HG03457 (cell line): ENCODE measurements around the gene SART1.
"Not testable (repeated sequence)": the region's sequence is repeated elsewhere in the genome, so short reads cannot be mapped to it uniquely, and the experiment has no call there.

ENCODE experiments used
- ATAC-seq: cut with Tn5 transposase; IDR thresholded peaks from one replicate; pipeline ENCODE4 v1.9.1; 2021; ENCODE audit warnings: moderate number of reproducible peaks; ENCODE audit not compliant: unreplicated experiment

Gene SART1

DNA sequence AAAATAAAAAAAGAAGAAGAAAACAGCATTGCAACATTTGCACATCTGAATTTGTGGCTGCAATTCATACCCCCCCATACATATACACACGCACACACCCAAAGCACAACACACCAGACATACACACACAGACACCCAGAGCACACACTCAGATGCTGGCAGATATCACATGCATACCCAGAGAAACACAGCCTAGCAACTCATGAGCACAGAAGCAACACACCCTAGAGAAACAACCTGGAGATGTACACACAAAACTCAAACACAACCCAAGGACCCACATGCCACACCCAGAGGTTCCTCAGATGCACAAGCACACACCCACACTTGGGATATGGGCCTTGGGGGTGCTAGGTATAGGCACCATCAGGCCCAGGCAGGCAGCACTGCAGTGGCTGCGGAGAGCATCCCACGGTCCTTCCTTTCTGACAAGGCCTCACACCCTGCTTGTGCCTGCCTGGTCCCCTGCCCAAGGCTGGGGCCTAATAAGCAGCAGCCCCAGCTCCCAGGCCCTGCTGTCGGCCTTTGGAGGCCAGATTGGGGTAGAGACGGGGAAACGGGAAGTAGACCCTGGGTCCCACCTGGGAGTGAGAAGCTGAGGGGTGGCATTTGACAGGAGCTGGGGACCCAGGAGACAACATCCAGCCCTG is 53.4 kb downstream of the SART1 start:
- no peak for ATAC-seq

DNA sequence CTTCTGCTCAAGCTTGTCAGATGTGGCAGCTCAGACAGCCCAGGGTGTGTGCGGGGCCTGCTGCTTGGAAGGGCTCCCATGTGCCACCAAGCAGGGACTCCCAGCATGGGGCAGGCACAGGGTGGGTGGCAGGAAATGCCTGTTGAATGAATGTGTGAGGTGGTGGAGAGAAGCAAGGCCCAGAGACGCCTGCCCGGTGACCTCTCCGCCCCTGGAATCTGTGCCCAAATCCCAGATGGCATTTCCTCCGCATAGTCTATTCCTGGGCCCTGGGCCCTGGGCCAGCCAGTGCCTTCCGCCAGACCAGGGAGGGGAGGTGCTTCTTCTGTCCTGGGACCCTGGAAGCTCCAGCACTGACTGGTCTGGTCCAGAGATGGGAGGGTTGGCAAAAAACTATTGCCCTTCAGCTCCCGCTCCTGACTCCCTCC is 53.9 kb downstream of the SART1 start:
- ATAC-seq: no peak

DNA sequence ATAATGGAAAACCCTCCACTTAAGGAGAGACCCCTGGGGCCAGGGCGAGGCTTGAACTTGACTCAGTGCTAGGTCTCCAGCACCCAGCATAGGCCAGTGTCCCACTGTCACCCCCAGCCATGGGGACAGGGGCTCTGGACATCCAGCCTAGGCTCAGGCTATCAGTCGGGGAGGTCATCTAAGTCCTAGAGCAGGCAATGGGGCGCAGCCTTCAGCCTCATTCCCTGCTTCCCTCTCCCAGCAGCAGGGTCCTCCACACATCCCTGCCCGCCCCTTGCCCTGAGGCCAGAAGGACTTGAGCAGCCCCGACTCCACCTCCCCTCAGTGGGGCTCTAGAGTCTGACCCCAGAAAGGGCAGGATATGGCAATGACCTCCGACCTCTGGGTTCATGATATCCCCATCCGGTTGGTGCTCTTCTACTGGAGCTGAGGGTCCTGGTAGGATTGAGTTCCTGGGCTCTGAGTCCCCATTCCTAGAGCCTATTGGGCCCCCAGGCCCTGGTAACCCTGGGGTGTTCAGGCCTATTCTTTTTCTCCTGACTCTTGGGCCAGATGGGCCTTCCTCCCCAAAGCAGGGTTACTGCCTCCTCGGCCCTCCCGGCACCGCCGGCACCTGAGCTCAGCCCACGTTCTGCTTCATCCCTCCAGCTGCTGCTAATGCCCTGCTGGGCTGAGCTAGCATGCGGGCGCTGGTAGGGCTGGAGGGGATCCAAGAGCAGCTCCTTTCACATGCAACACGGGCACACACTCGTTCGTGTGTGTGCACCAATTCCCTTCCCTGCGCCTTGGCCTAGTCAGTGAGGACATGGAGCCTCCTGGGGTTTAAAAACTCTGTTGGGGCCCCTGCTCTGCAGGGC is 54.6 kb downstream of the SART1 start:
- ATAC-seq: no peak

DNA sequence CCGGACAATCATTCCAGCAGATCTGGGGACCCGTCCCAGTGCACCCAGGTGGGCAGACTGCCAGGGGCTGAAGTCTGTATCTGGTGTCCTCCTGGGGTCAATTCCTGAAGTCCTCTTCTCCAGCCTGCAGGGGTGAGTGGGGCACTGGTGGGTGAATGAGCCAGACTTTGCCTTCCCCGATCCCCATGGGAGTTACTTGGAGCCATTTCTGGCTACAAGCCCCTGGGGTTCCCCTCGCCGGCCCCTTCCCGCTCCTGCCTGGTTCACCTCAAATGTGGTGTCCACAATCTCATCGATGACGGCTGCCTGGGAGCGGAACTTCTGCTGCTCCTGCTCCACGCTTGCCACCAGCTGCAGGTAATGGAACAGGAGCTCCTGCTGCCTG is 55.3 kb downstream of the SART1 start:
- no peak for ATAC-seq

DNA sequence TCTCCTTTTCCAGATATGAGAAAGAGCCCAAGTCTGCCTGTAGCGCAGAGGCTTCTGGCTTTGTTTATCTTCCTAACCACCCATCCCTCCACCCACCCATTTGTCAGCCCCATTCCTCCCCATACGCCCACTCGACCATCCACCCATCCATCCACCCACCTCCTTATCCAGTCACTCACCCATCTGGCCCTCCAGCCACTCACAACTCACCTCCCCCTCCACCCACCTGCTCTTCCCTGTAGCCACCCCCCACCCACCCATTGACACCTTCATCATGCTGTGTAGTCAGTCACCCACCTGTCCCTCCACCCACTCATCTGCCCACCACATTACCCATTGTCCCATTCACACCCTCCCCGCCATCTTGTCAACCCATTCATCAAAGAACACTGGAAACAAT is 55.8 kb downstream of the SART1 start:
- no peak for ATAC-seq

DNA sequence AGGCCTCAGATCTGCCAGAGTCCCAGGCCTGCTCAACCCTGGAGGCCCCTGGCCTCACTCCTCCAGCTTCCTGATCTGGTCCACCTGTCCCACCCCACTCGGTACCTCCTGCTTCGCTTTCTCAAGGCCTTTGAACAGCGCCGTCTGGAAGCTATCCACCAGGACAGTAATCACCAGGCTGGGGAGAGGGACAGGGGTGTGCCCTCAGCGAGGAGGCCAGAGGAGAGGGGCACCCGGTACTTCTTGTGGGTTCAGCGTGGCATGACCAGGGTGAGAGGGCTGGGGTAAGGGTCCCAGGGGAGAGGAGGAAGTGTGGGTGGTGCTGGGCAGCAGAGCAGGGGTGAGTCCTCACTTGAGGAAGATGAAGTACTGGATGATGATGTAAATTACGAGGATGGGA is 58.7 kb downstream of the SART1 start:
- ATAC-seq: no peak

DNA sequence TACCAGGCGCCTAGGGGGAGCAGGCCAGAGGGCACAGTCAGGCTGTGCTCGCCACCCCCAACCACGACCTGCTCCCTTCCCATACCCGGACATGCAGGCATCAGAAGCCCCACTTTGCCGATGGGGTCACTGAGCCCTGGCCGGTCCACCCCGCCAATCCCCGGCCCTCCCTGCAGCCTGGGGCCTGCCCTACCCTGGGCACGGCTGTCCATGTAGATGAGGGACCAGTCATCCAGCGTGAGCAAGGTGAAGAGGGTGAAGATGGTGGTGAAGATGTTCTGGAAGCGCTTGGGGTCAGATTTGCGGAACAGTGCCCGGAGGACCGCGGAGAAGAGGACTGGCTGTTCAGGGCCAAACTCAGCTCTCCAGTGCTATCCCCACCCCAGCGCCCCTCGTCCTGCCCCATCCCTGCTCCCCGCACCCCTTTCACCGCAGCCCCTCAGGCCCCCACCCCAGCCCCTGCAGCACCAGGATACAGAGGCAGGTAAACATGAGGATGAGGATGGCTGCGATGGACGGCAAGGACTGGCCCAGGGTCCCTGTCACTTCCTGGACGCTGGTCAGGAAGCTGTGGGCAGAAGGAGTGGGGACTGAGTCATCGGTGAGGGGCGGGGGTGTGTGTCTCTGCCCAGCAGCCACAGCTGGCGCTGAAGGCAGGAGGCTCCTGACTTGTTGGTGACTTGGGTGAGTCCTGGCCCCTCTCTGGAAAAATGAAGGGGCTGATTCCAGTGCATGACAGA is 59.3 kb downstream of the SART1 start:
- ATAC-seq: no peak

DNA sequence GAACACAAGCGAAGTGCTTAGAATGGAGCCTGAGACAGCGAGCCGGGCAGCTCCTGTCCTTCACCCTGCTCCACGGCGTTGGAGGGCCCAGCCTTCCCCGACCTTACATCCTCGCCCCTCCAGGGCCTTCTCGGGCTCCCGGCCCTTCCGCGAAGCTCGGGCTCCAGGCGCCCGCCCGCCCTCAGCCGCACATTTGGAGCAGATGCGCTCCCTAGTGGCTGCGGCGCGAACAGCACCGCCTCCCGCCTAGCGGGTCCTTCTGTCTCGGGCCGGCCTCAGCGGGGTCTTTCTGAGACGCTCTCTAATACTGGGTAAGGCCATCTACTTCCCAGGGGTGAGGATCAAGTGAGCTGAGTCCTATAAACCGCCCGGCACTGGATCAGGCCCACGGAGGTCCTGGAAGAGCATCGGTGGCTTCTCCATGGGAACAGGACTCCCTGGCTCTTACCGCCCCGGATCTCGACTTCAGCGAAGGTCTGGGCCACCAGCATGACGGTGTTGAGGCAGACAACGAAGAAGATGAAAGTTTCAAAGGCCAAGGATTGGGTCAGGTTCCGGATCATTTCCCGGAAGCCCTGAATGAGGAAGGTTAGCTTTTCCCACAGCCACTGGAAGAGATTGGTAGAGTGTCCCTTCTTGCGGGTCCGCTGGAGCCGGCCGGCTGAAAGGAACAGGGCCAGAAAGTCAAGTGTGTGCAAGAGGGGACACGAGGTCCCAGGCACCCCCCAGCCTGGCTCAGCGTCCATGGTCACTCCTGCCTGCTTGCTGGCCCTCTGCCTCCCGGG is 61.1 kb downstream of the SART1 start:
- ATAC-seq: no peak

DNA sequence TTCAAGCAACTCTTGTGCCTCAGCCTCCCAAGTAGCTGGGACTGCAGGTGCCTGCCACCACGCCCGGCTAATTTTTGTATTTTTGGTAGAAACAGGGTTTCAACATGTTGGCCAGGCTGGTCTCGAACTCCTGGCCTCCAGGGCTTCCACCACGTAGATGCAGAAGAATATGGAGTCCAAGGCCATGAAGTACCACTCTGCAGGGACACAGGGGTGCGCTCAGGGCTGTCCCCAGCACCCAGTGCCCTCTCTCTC is 61.6 kb downstream of the SART1 start:
- ATAC-seq: not testable (repeated sequence)

DNA sequence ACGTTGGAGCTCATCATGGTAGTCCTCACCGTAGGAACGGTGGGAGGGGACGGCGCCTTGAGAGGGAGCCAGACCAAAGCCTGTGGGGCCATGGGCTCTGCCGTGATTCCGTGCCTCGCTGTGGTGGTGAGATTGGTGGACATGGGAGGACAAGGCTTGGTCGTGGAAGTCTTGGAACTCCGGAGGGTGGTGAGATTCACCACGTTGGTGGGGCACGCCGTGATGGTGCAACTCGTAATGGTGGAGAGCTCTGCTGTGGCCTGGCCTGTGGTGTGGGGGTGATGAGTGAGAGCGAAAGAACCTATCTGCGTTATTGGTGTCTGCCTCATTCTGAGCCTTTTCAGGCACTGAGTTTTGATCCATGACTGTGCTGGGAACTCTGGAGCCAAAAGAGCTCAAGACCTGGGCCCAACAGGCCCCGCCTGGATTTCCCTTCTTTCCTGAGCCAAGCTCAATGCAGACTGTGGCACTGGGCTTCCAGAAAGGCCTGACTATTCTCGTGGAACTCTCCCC is 64.5 kb downstream of the SART1 start, which contains the start of gene CATSPER1:
CATSPER1 (minus strand) TSS at position 463 of the 513 bp plus-strand sequence; CDS start at position 363, 100 bp downstream.
- ATAC-seq: no peak
